K562 (cell line): ENCODE measurements around the gene U2AF1L4. TPM values are rescaled to one million over a fixed set of nuclear protein-coding genes. Genes with fewer than 3 reads are reported as not detected.

Source experiments
- ATAC-seq: fragments of 200-7000 bp; cut with Tn5 transposase; 3 replicates; pipeline ENCODE4 v1.9.1; 2020; ENCODE audit warnings: moderate library complexity
- BruUV-seq: library from RNA; stranded (reverse); fragments of 400-500 nt; replicated peaks from 2 replicates; lab custom pipeline; 2021; lab: Mats Ljungman, UMichigan
- CTCF ChIA-PET: fragments of 300-600 bp; formaldehyde crosslinking; extraction: SDS; loops from one replicate; lab custom pipeline; 2021; ENCODE audit warnings: low intra/inter-chr PET ratio; lab: Yijun Ruan, JAX
- POLR2A ChIA-PET: fragments of 300-600, 350-650 bp; sonication (Branson Sonifier 250); formaldehyde crosslinking; extraction: SDS; loops from one replicate; lab custom pipeline; 2021; ENCODE audit warnings: antibody characterized with exemption, inconsistent platforms; lab: Yijun Ruan, JAX
- DNase-seq, 4 experiments: peaks; one replicate each; pipeline versions ENCODE4 v3.0.0 to v3.0.0-alpha.2; 2011 to 2018; ENCODE audit warnings: low spot score in 3 of 4, mixed read lengths in 3 of 4; ENCODE audit errors: extremely low read depth in 1 of 4
- FAIRE-seq: peaks from 2 replicates; lab custom pipeline; 2011; peaks lifted over from hg19 to GRCh38; lab: Jason Lieb, UNC
- H2AFZ ChIP-seq: 2 replicates; pipeline ENCODE4 v1.6.0; 2011; ENCODE audit warnings: low read depth, low read length, control low read depth, inconsistent platforms
- H3K27ac ChIP-seq: fragments of 200-600 bp; 3 replicates; pipeline ENCODE4 v1.8.0; 2011; ENCODE audit warnings: low read depth, mild to moderate bottlenecking, control low read depth, inconsistent platforms, low read length, moderate library complexity, mixed read lengths; ENCODE audit errors: extremely low read depth
- H3K27me3 ChIP-seq, 2 experiments: fragments of 300-600 bp in 1 of 2; 2 replicates in 1 of 2; 3 replicates in 1 of 2; pipeline versions ENCODE4 v1.6.0 to v1.8.0; 2011; ENCODE audit warnings: inconsistent platforms in 2 of 2, low read length in 2 of 2, mild to moderate bottlenecking in 1 of 2, mixed read lengths in 1 of 2, moderate library complexity in 1 of 2; ENCODE audit not compliant: control insufficient read depth in 2 of 2, insufficient read depth in 2 of 2
- H3K36me3 ChIP-seq: fragments of 300-600 bp; 3 replicates; pipeline ENCODE4 v1.8.0; 2011; ENCODE audit warnings: mild to moderate bottlenecking, low read length, inconsistent platforms; ENCODE audit not compliant: control insufficient read depth, insufficient read depth
- H3K4me1 ChIP-seq, 2 experiments: fragments of 200-600 bp in 1 of 2; replicated peaks in 1 of 2; 2 replicates in 1 of 2; 3 replicates in 1 of 2; pipeline versions ENCODE4 v1.5.1 to v1.8.0; 2011; ENCODE audit warnings: inconsistent platforms in 2 of 2, low read length in 2 of 2, mild to moderate bottlenecking in 1 of 2, mixed read lengths in 1 of 2, moderate library complexity in 1 of 2; ENCODE audit not compliant: control insufficient read depth in 2 of 2, insufficient read depth in 2 of 2
- H3K4me2 ChIP-seq: 2 replicates; pipeline ENCODE4 v1.6.1; 2011; ENCODE audit warnings: low read length, control low read depth, inconsistent platforms, mixed read lengths; ENCODE audit not compliant: insufficient read depth
- H3K4me3 ChIP-seq: fragments of 200-600 bp; sonication (generic), shearing (Covaris generic); 2 replicates; pipeline ENCODE4 v1.5.1; 2016; ENCODE audit warnings: control low read depth, inconsistent platforms
- H3K79me2 ChIP-seq: fragments of 200-600 bp; 3 replicates; pipeline ENCODE4 v1.8.0; 2011; ENCODE audit warnings: low read length, inconsistent platforms; ENCODE audit not compliant: control insufficient read depth, insufficient read depth
- H3K9ac ChIP-seq, 2 experiments: 2 replicates each; pipeline versions ENCODE4 v1.6.0 to v1.6.1; 2011; ENCODE audit warnings: low read depth in 2 of 2, low read length in 2 of 2, control low read depth in 1 of 2, inconsistent platforms in 1 of 2, mild to moderate bottlenecking in 1 of 2, mixed read lengths in 1 of 2; ENCODE audit not compliant: insufficient read depth in 1 of 2
- H3K9me1 ChIP-seq: one replicate; pipeline ENCODE4 v1.6.0; 2011; ENCODE audit warnings: inconsistent platforms, mild to moderate bottlenecking, low read length, moderate library complexity; ENCODE audit not compliant: control insufficient read depth, insufficient read depth
- H3K9me3 ChIP-seq: replicated peaks from 2 replicates; pipeline ENCODE4 v1.5.1; 2011; ENCODE audit warnings: low read depth, low read length, inconsistent platforms; ENCODE audit not compliant: control insufficient read depth, insufficient read depth
- H4K20me1 ChIP-seq: replicated peaks from 2 replicates; pipeline ENCODE4 v1.6.1; 2011; ENCODE audit warnings: low read length, inconsistent platforms, mixed read lengths; ENCODE audit not compliant: control insufficient read depth, insufficient read depth
- NELFE ChIP-seq: IDR thresholded peaks from 2 replicates; pipeline ENCODE4 v1.6.1; 2011; ENCODE audit warnings: mild to moderate bottlenecking; ENCODE audit not compliant: insufficient read depth, insufficient read length
- SP2 ChIP-seq: IDR thresholded peaks from 2 replicates; pipeline ENCODE4 v1.6.1; 2011; ENCODE audit warnings: mild to moderate bottlenecking, low read depth, low read length, moderate library complexity; ENCODE audit not compliant: poor library complexity, severe bottlenecking; ENCODE audit errors: extremely low read depth
- TEAD1 ChIP-seq, 2 experiments: fragments of 450-650 bp in 1 of 2; sonication (generic) in 1 of 2; formaldehyde crosslinking; IDR thresholded peaks; 2 replicates each; pipeline versions ENCODE4 v1.4.0 to v1.8.0; 2020 to 2022; ENCODE audit warnings: mild to moderate bottlenecking in 2 of 2, missing genetic modification reagents in 1 of 2
- XRCC5 ChIP-seq: fragments of 200-400 bp; formaldehyde crosslinking; IDR thresholded peaks from 2 replicates; pipeline ENCODE4 v1.6.1; 2017; ENCODE audit warnings: low read depth, mild to moderate bottlenecking, low read length
- ZNF561 ChIP-seq: fragments of 450-650 bp; formaldehyde crosslinking; conservative IDR thresholded peaks from 2 replicates; pipeline ENCODE4 v1.4.0; 2020; ENCODE audit warnings: mild to moderate bottlenecking, moderate library complexity
- ZNF785 ChIP-seq: fragments of 250-450 bp; sonication (Bioruptor Pico); IDR thresholded peaks from 2 replicates; pipeline ENCODE4 v1.4.0; 2020; ENCODE audit warnings: mild to moderate bottlenecking
- WGBS: fragments of 100-300 bp; shearing (Covaris generic); methylation state at CpG from one replicate; pipeline ENCODE4 v1.1.6; 2016; ENCODE audit warnings: low coverage, mixed read lengths; ENCODE audit not compliant: insufficient coverage; ENCODE audit errors: missing lambda C conversion rate; 5-methylcytosine and 5-hydroxymethylcytosine counted together
- in situ Hi-C: fragments of 300-500 bp; cut with MboI; formaldehyde crosslinking; loops from 4 replicates; pipeline ENCODE4 v1.15.0; 2018; ENCODE audit warnings: inconsistent platforms, mixed read lengths
- intact Hi-C: fragments of 100-400 bp; cut with micrococcal nuclease; formaldehyde crosslinking; loops from 2 replicates; pipeline ENCODE4 v1.14.2; 2022
- polyA plus RNA-seq, 8 experiments: library from polyadenylated mRNA; depleted of rRNA in 4 of 8; stranded (reverse) in 5 of 8; unstranded in 3 of 8; fragments of >200 nt; fragmentation: Nextera tagmentation in 2 of 8; fragmentation: Illumina TruSeq in 1 of 8; extraction: Ambion mirVana in 2 of 8; extraction: Trizol in 1 of 8; gene quantifications; 2 replicates each; pipeline versions ENCODE4 v1.2.1 to v1.2.3, GENCODE V29; 2011 to 2014; ENCODE audit warnings: inconsistent platforms in 1 of 8, missing spikeins in 1 of 8
- total RNA-seq, 7 experiments: library from RNA; depleted of rRNA in 6 of 7; stranded (reverse); fragments of >200 nt in 6 of 7; fragmentation: Illumina TruSeq in 2 of 7; extraction: Trizol in 2 of 7; gene quantifications; 2 replicates each; pipeline versions ENCODE4 v1.2.1 to v1.2.3, GENCODE V29; 2011 to 2021; ENCODE audit warnings: low replicate concordance in 1 of 7
- TF ChIP-seq, protein P1 (sequence below): fragments of 150-350 bp; conservative IDR thresholded peaks from 2 replicates; pipeline ENCODE4 v1.6.1; 2014; ENCODE audit warnings: low read length
- TF ChIP-seq, protein P2 (sequence below): fragments of 450-650 bp; IDR thresholded peaks from 2 replicates; pipeline ENCODE4 v1.6.1; 2016
- TF ChIP-seq, protein P3 (sequence below): fragments of 250-450 bp; sonication (Bioruptor Pico); IDR thresholded peaks from 2 replicates; pipeline ENCODE4 v1.9.0; 2021; ENCODE audit warnings: mild to moderate bottlenecking

Gene U2AF1L4
- total and polyA plus RNA-seq, 9 of the 15 experiments (the other 6 are each of a cell fraction or from before 2014, with no cell fraction given) = 8.4 to 19.5 (median 12.6) TPM

DNA sequence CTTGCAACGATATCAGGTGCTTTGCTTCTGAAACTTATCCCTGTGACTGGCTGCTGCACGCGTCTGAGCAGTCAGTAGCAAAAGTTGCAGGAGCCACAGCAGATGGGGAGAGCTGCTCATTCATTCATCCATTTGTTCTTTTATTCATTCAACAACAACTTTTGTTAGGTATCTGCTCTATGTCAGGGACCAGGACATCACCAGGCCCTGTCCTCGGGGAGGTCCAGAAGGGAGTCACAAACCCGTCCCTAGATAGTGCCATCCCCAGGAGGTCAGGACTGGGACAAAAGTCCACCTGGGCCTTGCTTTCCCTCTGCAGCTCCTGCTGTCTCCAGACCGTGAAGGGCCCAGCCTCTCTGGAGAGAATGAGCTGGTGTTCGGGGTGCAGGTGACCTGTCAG is 32.7 kb upstream of the U2AF1L4 start (continued):
- TF ChIP-seq, protein P1, sequence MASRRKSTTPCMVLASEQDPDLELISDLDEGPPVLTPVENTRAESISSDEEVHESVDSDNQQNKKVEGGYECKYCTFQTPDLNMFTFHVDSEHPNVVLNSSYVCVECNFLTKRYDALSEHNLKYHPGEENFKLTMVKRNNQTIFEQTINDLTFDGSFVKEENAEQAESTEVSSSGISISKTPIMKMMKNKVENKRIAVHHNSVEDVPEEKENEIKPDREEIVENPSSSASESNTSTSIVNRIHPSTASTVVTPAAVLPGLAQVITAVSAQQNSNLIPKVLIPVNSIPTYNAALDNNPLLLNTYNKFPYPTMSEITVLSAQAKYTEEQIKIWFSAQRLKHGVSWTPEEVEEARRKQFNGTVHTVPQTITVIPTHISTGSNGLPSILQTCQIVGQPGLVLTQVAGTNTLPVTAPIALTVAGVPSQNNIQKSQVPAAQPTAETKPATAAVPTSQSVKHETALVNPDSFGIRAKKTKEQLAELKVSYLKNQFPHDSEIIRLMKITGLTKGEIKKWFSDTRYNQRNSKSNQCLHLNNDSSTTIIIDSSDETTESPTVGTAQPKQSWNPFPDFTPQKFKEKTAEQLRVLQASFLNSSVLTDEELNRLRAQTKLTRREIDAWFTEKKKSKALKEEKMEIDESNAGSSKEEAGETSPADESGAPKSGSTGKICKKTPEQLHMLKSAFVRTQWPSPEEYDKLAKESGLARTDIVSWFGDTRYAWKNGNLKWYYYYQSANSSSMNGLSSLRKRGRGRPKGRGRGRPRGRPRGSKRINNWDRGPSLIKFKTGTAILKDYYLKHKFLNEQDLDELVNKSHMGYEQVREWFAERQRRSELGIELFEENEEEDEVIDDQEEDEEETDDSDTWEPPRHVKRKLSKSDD = no peak
- no peak for TF ChIP-seq TEAD1 (CRISPR knock-in tag; IDR thresholded peaks at IDR 0.05)
- no peak for TF ChIP-seq ZNF785

DNA sequence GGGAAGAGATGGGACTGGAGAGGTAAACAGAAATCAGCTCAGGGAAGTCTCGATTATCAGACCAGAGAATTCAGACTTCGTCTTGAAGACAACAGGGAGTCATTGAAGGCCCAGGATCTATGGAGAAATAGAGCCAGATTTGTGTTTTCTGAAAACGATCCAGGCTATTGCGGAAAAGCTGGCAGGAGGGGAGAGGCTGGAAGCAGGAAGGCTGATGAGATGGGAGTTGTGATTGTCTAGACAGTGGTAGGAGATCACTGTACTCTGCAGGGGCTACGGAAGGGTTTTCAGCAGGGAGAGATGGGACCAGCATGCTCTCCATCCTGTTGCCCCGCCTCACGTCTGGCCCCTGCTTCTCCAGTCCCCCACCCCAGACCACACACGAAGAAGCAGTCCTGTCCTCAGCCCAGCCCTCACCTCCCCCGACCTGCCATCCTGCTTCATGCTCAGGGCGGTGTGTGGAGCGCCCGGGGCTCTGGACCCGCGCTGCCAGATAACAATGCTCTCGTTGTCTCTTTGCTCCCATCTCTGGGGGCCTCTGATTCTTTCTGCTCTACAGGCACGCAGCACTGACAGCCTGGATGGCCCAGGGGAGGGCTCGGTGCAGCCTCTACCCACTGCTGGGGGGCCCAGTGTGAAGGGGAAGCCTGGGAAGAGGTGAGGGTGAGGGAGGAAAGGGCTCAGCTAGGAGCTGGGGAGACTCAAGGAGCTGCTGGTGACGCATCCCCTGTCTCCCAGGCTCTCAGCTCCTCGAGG is 32.0 kb upstream of the U2AF1L4 start:
- ChIA-PET POLR2A (interaction anchor here (0.9 kb wide), 1 partner anchor 12 kb away, joined by 3 read pairs; no protein-coding TSS in a partner anchor), CTCF (no interaction called here)
- Histone ChIP-seq H3K9ac (peak overlapping the region in 1 of 2 experiments; percentile 65; a peak in 2 of 4 replicates), H3K27ac (no peak overlapping the region), H3K9me3 (no peaks in the 10 kb centered on the region), H3K27me3 (no peaks in the 10 kb centered on the region), H3K36me3 (peaks cover 20% of the 10 kb centered on the region; the same call in 2 of the 3 replicates), H3K9me1 (peaks cover 3% of the 10 kb centered on the region), H3K4me2 (no peak overlapping the region), H3K4me3 (no peak overlapping the region), H4K20me1 (no peaks in the 10 kb centered on the region; the same call in 1 of the 2 replicates), H3K4me1 (peaks cover 10 to 38% of the 10 kb centered on the region in 2 experiments), H3K79me2 (peaks cover 5% of the 10 kb centered on the region; the same call in 1 of the 3 replicates), H2AFZ (no peak overlapping the region)
- TF ChIP-seq SP2 (no peak), NELFE (no peak), ZNF561 (CRISPR knock-in tag) (no peak), XRCC5 (no peak)
- TF ChIP-seq, protein P2, sequence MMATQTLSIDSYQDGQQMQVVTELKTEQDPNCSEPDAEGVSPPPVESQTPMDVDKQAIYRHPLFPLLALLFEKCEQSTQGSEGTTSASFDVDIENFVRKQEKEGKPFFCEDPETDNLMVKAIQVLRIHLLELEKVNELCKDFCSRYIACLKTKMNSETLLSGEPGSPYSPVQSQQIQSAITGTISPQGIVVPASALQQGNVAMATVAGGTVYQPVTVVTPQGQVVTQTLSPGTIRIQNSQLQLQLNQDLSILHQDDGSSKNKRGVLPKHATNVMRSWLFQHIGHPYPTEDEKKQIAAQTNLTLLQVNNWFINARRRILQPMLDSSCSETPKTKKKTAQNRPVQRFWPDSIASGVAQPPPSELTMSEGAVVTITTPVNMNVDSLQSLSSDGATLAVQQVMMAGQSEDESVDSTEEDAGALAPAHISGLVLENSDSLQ = no peak
- TF ChIP-seq, protein P3, sequence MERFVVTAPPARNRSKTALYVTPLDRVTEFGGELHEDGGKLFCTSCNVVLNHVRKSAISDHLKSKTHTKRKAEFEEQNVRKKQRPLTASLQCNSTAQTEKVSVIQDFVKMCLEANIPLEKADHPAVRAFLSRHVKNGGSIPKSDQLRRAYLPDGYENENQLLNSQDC (CRISPR knock-in tag) = no peak
- FAIRE-seq = no peak
- BruUV-seq = no TSS peak
- no peak for DNase-seq
- intact Hi-C loops (no loop called here), in situ Hi-C loops (no loop called here)
- WGBS = 63% methylated on average over 15 of the region's 19 CpGs
- no peak for ATAC-seq
